Neural progenitor cell (in vitro differentiated cells): ENCODE data around the gene PRM2.

Experiments used
- CTCF ChIP-seq: fragments of 200-600 bp; sonication (generic); IDR thresholded peaks from 2 replicates; pipeline ENCODE4 v1.5.1; 2017; ENCODE audit warnings: antibody characterized with exemption, mild to moderate bottlenecking
- EZH2 ChIP-seq: fragments of 200-600 bp; sonication (generic); IDR thresholded peaks from 2 replicates; pipeline ENCODE4 v1.6.1; 2017; ENCODE audit warnings: antibody characterized with exemption, mild to moderate bottlenecking, moderate library complexity

GRCh38 chr16:11306381-11306780, 30.1 kb upstream of the PRM2 start:
- no peak for TF ChIP-seq EZH2
- TF ChIP-seq CTCF: no peak
